IPS-18a (cell line): ENCODE data around the gene TRPM8.

ENCODE experiments used
- H3K27ac ChIP-seq: one replicate; pipeline ENCODE4 v1.5.1; 2013; ENCODE audit warnings: low read length
- H3K27me3 ChIP-seq: one replicate; pipeline ENCODE4 v1.6.1; 2013; ENCODE audit warnings: mild to moderate bottlenecking, low read length; ENCODE audit not compliant: control insufficient read depth, insufficient read depth
- H3K36me3 ChIP-seq: one replicate; pipeline ENCODE4 v1.6.1; 2013; ENCODE audit warnings: low read depth, low read length; ENCODE audit not compliant: control insufficient read depth
- H3K4me1 ChIP-seq: one replicate; pipeline ENCODE4 v1.6.1; 2013; ENCODE audit warnings: low read depth, low read length; ENCODE audit not compliant: control insufficient read depth
- H3K4me3 ChIP-seq: one replicate; pipeline ENCODE4 v1.5.1; 2013; ENCODE audit warnings: low read length
- H3K9ac ChIP-seq: one replicate; pipeline ENCODE4 v1.6.1; 2013; ENCODE audit warnings: mild to moderate bottlenecking, low read length, moderate library complexity
- H3K9me3 ChIP-seq: one replicate; pipeline ENCODE4 v1.6.1; 2013; ENCODE audit warnings: low read depth, low read length; ENCODE audit not compliant: control insufficient read depth

The TRPM8 gene

GRCh38 chr2:233977296-233977837, 60.2 kb downstream of the TRPM8 start:
- Histone ChIP-seq H3K36me3 (no peaks in the 10 kb centered on the region), H3K4me3 (no peak overlapping the region), H3K4me1 (peaks cover 4% of the 10 kb centered on the region), H3K27me3 (no peaks in the 10 kb centered on the region), H3K9me3 (no peaks in the 10 kb centered on the region), H3K9ac (no peak overlapping the region), H3K27ac (no peak overlapping the region)

GRCh38 chr2:233979748-233980147, 62.6 kb downstream of the TRPM8 start:
- no peaks in the 10 kb centered on the region for H3K27me3 ChIP-seq
- H3K4me3 ChIP-seq = no peak overlapping the region
- no peak overlapping the region for H3K27ac ChIP-seq
- H3K4me1 ChIP-seq = no peaks in the 10 kb centered on the region
- no peak overlapping the region for H3K9ac ChIP-seq
- no peaks in the 10 kb centered on the region for H3K36me3 ChIP-seq
- H3K9me3 ChIP-seq = no peaks in the 10 kb centered on the region

- H3K4me3 ChIP-seq = no peak overlapping the region
- H3K4me1 ChIP-seq = no peaks in the 10 kb centered on the region
- H3K36me3 ChIP-seq = no peaks in the 10 kb centered on the region
- no peak overlapping the region for H3K9ac ChIP-seq
- no peaks in the 10 kb centered on the region for H3K9me3 ChIP-seq
- no peaks in the 10 kb centered on the region for H3K27me3 ChIP-seq
- H3K27ac ChIP-seq = no peak overlapping the region
These were observed 63.9 kb downstream of the TRPM8 start for GRCh38 chr2:233980955-233981561.

- Histone ChIP-seq H3K4me1 (no peaks in the 10 kb centered on the region), H3K27ac (no peak overlapping the region), H3K36me3 (no peaks in the 10 kb centered on the region), H3K9me3 (no peaks in the 10 kb centered on the region), H3K27me3 (no peaks in the 10 kb centered on the region), H3K4me3 (no peak overlapping the region), H3K9ac (no peak overlapping the region)
These were observed 64.6 kb downstream of the TRPM8 start for GRCh38 chr2:233981574-233982420.

GRCh38 chr2:233982421-233983121, 65.4 kb downstream of the TRPM8 start:
- no peaks in the 10 kb centered on the region for H3K4me1 ChIP-seq
- no peaks in the 10 kb centered on the region for H3K9me3 ChIP-seq
- H3K9ac ChIP-seq = no peak overlapping the region
- no peaks in the 10 kb centered on the region for H3K27me3 ChIP-seq
- no peak overlapping the region for H3K27ac ChIP-seq
- H3K4me3 ChIP-seq = no peak overlapping the region
- no peaks in the 10 kb centered on the region for H3K36me3 ChIP-seq

- no peaks in the 10 kb centered on the region for H3K4me1 ChIP-seq
- no peak overlapping the region for H3K4me3 ChIP-seq
- no peaks in the 10 kb centered on the region for H3K27me3 ChIP-seq
- no peaks in the 10 kb centered on the region for H3K9me3 ChIP-seq
- H3K9ac ChIP-seq = no peak overlapping the region
- H3K27ac ChIP-seq = no peak overlapping the region
- H3K36me3 ChIP-seq = no peaks in the 10 kb centered on the region
These were observed 66.3 kb downstream of the TRPM8 start for GRCh38 chr2:233983445-233983844.

GRCh38 chr2:233988581-233988980, 71.4 kb downstream of the TRPM8 start:
- Histone ChIP-seq H3K9me3 (no peaks in the 10 kb centered on the region), H3K27me3 (no peaks in the 10 kb centered on the region), H3K27ac (no peak overlapping the region), H3K4me3 (no peak overlapping the region), H3K9ac (no peak overlapping the region), H3K4me1 (no peaks in the 10 kb centered on the region), H3K36me3 (no peaks in the 10 kb centered on the region)

GRCh38 chr2:233989221-233989858, 72.2 kb downstream of the TRPM8 start:
- Histone ChIP-seq H3K9ac (no peak overlapping the region), H3K9me3 (no peaks in the 10 kb centered on the region), H3K27me3 (no peaks in the 10 kb centered on the region), H3K4me3 (no peak overlapping the region), H3K36me3 (no peaks in the 10 kb centered on the region), H3K27ac (no peak overlapping the region), H3K4me1 (no peaks in the 10 kb centered on the region)

- no peaks in the 10 kb centered on the region for H3K4me1 ChIP-seq
- H3K27ac ChIP-seq = no peak overlapping the region
- no peak overlapping the region for H3K9ac ChIP-seq
- no peaks in the 10 kb centered on the region for H3K36me3 ChIP-seq
- H3K9me3 ChIP-seq = no peaks in the 10 kb centered on the region
- no peaks in the 10 kb centered on the region for H3K27me3 ChIP-seq
- H3K4me3 ChIP-seq = no peak overlapping the region
These were observed 73.2 kb downstream of the TRPM8 start for GRCh38 chr2:233990261-233990798.

GRCh38 chr2:233991196-233991595, 74.0 kb downstream of the TRPM8 start:
- Histone ChIP-seq H3K4me1 (no peaks in the 10 kb centered on the region), H3K9ac (no peak overlapping the region), H3K36me3 (no peaks in the 10 kb centered on the region), H3K27me3 (no peaks in the 10 kb centered on the region), H3K27ac (no peak overlapping the region), H3K4me3 (no peak overlapping the region), H3K9me3 (no peaks in the 10 kb centered on the region)
